ENCODE measurements around the gene SALL2.

SALL2 gene

DNA sequence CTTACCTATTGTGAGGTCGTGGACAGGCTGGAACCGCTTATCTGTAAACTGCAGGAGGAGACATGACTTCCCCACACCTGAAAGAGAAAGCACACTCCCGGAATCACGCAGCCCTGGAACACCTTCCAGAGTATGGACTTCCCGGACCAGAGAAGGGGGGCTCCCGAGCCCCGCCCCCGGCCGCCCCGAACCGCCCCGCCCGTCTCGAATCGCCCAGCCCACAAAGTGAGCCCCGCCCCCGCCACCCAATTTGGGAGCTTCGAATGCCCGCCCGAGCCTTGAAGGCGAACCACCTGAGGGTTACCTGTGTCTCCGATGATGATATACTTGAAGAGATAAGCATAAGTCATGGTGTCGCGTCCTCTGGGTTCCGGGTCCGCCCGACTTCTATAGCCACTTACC lies 49.6 kb downstream of the SALL2 start:
- DNase-seq: no peak

GRCh38 chr14:21475767-21476522 lies 50.2 kb downstream of the SALL2 start:
- DNase-seq: no peak

Data from EL (cell line).